GM15510 (cell line): ENCODE measurements around the gene ZNF391.

ENCODE experiments used
- POLR2A ChIP-seq: IDR thresholded peaks from 3 replicates; pipeline ENCODE4 v1.6.1; 2011; ENCODE audit warnings: borderline replicate concordance; ENCODE audit not compliant: insufficient read length; ENCODE audit errors: extremely low read depth

Gene ZNF391

GRCh38 chr6:27407153-27407814 is 18.7 kb downstream of the ZNF391 start:
- no peak for TF ChIP-seq POLR2A

DNA sequence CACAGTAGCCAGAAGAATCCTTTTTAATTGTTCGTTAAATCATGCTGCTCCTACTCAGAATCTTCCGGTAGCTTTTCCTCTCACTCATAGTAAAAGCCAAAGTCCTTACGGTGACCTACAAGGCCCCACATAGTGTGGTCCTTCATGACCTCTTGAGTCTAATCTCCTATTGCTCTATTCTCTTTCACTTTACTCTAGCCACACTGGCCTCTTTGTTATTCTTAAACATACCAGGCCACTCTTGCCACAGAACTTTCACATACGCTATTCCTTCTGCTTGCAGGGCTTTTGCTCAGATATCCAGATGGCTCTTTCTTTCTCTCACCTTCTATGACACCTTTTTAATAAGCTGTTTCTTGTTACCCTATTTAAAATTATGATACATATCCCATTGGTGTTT is 25.7 kb downstream of the ZNF391 start:
- TF ChIP-seq POLR2A: no peak

- no peak for TF ChIP-seq POLR2A
Measured at GRCh38 chr6:27414996-27415395, 26.4 kb downstream of the ZNF391 start.

DNA sequence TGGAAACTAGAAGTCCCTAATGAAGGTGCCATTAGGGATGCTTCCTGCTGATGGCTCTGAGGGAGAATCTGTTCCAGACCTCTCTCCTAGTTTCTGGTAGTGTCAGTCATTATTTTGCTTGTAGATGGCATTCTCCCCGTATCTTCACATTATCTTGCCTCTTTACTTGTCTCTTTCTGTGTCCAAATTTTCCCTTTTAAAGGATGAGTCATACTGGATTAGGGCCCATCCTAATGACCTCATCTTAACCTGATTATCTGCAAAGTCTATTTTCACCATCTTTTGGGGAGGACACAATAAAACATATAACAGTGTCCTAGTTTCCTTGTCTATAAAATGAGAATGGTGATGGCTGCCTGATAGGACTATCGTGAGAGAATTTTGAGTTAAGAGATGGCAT is 27.3 kb downstream of the ZNF391 start:
- no peak for TF ChIP-seq POLR2A

GRCh38 chr6:27419363-27419762 is 30.8 kb downstream of the ZNF391 start:
- no peak for TF ChIP-seq POLR2A

DNA sequence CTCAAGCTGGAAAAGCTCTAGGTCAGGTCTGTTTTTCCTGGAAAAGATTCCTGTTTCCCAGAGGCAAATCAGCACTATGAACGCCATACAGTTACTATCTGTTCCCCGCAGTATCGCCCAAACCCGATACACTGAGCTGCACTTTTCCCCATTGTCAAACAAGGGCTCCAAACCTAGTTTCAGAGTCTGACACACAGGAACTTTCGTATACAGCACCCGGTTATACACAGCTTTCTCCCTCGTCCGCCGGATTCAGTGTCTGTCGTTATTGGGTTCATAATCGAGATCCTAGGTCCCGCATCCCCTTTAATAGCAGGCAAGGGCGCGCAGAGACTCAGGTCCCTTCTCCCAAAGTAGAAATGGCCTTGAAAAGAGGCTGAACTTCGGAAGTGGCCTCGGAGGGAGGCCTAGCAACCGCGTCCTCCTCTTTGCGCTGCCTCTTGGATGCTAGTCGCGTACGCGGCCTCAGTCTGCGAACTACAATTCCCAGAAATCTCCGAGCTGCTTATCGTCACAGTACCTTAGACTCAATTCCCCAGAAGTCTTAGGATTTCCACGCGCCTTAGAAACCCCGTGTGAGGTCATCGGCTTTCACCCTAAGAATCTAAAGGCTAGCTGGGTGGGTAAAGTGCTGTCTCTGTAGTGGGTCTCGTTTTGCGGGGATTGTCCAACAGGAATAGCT is 34.2 kb downstream of the ZNF391 start:
- TF ChIP-seq POLR2A: no peak

DNA sequence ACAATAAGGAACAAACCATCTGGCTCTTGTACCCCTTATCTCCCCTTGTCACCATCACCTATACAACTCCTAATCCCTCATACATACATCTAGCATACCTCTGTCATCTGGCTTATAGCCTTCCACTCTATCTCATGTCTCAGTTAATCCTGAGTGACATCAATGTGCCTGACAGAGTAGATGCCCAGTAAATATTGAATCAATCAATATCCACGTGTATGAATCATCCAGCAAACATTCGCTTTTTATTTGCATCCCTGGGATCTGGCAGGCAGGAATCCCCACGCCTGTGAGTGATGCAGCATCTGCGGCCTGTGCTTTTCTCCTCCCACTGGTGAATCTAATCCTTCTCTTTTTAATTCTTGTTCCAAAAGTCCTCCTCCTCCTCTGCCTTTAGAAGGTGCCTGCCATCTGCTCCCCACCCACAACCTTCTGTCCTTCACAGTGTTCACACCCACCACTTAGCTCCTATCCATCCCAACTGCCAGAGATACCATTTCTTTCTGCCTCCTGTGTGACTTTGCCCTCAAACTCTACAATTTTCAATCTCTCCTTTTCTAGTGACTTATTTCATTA is 37.6 kb downstream of the ZNF391 start:
- TF ChIP-seq POLR2A: no peak

GRCh38 chr6:27428502-27428901 is 39.9 kb downstream of the ZNF391 start:
- no peak for TF ChIP-seq POLR2A

- no peak for TF ChIP-seq POLR2A
Measured at GRCh38 chr6:27428966-27429365, 40.4 kb downstream of the ZNF391 start.

DNA sequence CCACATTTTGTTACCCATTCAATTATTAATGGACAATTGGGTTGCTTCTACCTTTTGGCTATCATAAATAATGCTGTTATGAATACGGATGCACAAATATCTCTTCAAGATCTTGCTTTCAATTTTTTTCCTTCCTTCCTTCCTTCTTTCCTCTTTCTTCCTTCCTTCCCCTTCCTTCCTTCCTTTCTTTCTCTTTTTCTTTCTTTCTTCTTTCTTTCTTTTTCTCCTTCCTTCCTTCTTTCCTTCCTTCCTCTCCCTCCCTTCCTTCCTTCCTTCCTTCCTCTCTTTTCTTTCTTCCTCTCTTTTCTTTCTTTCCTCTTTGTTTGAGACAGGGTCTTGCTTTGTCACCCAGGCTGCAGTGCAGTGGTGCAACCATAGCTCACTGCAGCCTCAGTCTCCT is 45.2 kb downstream of the ZNF391 start:
- no peak for TF ChIP-seq POLR2A

DNA sequence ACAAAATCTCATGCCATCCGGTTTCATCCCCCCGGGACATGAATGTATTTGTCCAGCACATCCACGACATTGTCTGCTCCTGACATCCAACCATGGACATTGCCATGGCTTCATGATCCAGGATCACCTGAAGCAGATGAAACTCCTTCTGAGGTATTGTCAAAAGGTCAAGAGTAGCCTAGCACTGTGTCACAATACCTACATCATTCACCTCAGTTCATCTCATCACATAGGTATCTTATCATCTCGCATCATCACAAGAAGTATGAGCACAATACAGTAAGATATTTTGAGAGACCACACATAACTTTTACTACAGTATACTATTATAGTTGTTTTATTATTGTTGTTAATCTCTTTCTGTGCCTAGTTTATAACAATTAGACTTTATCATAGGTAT is 50.8 kb downstream of the ZNF391 start:
- no peak for TF ChIP-seq POLR2A

- no peak for TF ChIP-seq POLR2A
Measured at GRCh38 chr6:27441001-27441400, 52.4 kb downstream of the ZNF391 start.

DNA sequence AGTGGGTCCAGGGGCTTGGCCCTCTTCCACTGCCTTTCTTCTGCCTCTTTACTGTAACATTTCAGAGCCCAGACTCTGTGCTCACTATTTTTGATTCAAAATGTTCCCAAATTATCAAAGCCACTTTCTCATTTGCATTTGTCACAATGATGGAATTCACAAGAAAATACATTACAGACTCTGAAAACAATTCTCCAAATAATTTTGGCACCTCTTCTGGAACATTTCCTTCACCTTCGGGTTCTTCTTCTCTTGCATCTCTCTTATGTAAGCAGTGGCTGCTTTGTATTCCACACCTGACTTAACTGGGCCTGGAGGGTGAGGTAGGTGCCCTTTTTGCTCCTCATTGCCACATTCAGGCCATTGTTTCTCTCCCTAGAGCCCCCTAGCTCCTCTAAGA is 54.4 kb downstream of the ZNF391 start:
- no peak for TF ChIP-seq POLR2A

- no peak for TF ChIP-seq POLR2A
Measured at GRCh38 chr6:27448456-27448855, 59.9 kb downstream of the ZNF391 start.

- TF ChIP-seq POLR2A: no peak
Measured at GRCh38 chr6:27451660-27452390, 63.3 kb downstream of the ZNF391 start.
